Lung (tissue), 12 donors: Measurements from ENCODE around the gene SOX14. TPM values are rescaled to one million over a fixed set of nuclear protein-coding genes. Genes with fewer than 3 reads are reported as not detected.
A peak's percentile ranks its signal among the peaks of the same experiment; 100 is the strongest.

Source experiments
- ATAC-seq: fragments of 200-7000 bp; cut with Tn5 transposase; one replicate; pipeline ENCODE4 v1.9.1; 2020; ENCODE audit warnings: moderate number of reproducible peaks; ENCODE audit not compliant: insufficient read depth, low FRiP score
- DNase-seq, 3 donors: peaks; one replicate each; pipeline ENCODE4 v3.0.0-alpha.2; 2013 to 2017
- H3K27ac ChIP-seq, 2 donors: one replicate each; pipeline ENCODE4 v1.5.1; 2013; ENCODE audit warnings: mild to moderate bottlenecking in 2 of 2, moderate library complexity in 2 of 2, control low read depth in 1 of 2, inconsistent platforms in 1 of 2, low read depth in 1 of 2, low read length in 1 of 2
- H3K27me3 ChIP-seq, 3 donors: one replicate each; pipeline ENCODE4 v1.5.1; 2013; ENCODE audit warnings: low read length in 2 of 3; ENCODE audit not compliant: control insufficient read depth in 3 of 3, insufficient read depth in 3 of 3
- H3K36me3 ChIP-seq, 4 donors: one replicate each; pipeline ENCODE4 v1.5.1; 2013; ENCODE audit warnings: low read length in 4 of 4, mild to moderate bottlenecking in 1 of 4, moderate library complexity in 1 of 4; ENCODE audit not compliant: control insufficient read depth in 4 of 4, insufficient read depth in 4 of 4
- H3K4me1 ChIP-seq, 5 donors: one replicate each; pipeline ENCODE4 v1.5.1; 2013; ENCODE audit warnings: low read length in 5 of 5, mild to moderate bottlenecking in 2 of 5, moderate library complexity in 1 of 5; ENCODE audit not compliant: control insufficient read depth in 5 of 5, insufficient read depth in 5 of 5
- H3K4me3 ChIP-seq: one replicate; pipeline ENCODE4 v1.5.1; 2013; ENCODE audit warnings: mild to moderate bottlenecking, control low read depth, moderate library complexity
- H3K9ac ChIP-seq, 2 donors: one replicate each; pipeline ENCODE4 v1.5.1; 2013; ENCODE audit warnings: low read length in 2 of 2, control low read depth in 1 of 2; ENCODE audit not compliant: insufficient read depth in 1 of 2
- H3K9me3 ChIP-seq, 4 donors: one replicate each; pipeline ENCODE4 v1.5.1; 2013; ENCODE audit warnings: low read length in 3 of 4, mild to moderate bottlenecking in 1 of 4, moderate library complexity in 1 of 4; ENCODE audit not compliant: control insufficient read depth in 4 of 4, insufficient read depth in 3 of 4
- CTCF ChIP-seq: IDR thresholded peaks from 2 replicates; pipeline ENCODE4 v1.5.1; 2012; ENCODE audit warnings: mild to moderate bottlenecking; ENCODE audit errors: control extremely low read depth, extremely low read depth
- WGBS, 2 donors: extraction: QIAGEN DNeasy Blood & Tissue Kit; methylation state at CpG; one replicate each; pipeline ENCODE4 v1.1.7; 2013; 5-methylcytosine and 5-hydroxymethylcytosine counted together
- polyA plus RNA-seq, 2 donors: library from polyadenylated mRNA; stranded (reverse); fragments of 200-250 nt; gene quantifications; one replicate each; pipeline ENCODE4 v1.2.1, GENCODE V29; 2013
- total RNA-seq, 2 donors: library from RNA; depleted of rRNA in 1 of 2; stranded (reverse); fragments of >200 nt in 1 of 2; gene quantifications; one replicate each; pipeline ENCODE4 v1.2.1, GENCODE V29; 2014 to 2021
- donor health status: control.
- donor health status: control.
- donor health status: Bipolar disorder and iron deficiency.
- donor health status: healthy.
- donor health status: DM: yes; HTN: yes; CAD: no.

Gene SOX14
- total and polyA plus RNA-seq, 4 donors, result not detected

- Histone ChIP-seq H3K4me3 (no peak overlapping the region), H3K9ac (no peak overlapping the region), H3K9me3 (no peaks in the 10 kb centered on the region), H3K27ac (no peak overlapping the region), H3K4me1 (no peaks in the 10 kb centered on the region), H3K27me3 (peaks cover 0 to 5% (median 4%) of the 10 kb centered on the region in 3 donors), H3K36me3 (no peaks in the 10 kb centered on the region)
- TF ChIP-seq CTCF, result no peak
- no peak for DNase-seq
- 64 to 75% methylated on average over 5 of the region's 5 CpGs for WGBS, 2 donors
- no peak for ATAC-seq
Observed at GRCh38 chr3:137789236-137789635, 25.1 kb downstream of the SOX14 start.

- no peak for TF ChIP-seq CTCF
- Histone ChIP-seq H3K4me3 (no peak overlapping the region), H3K9me3 (no peaks in the 10 kb centered on the region), H3K36me3 (no peaks in the 10 kb centered on the region), H3K4me1 (no peaks in the 10 kb centered on the region), H3K27me3 (peaks cover 0 to 5% (median 0%) of the 10 kb centered on the region in 3 donors), H3K9ac (no peak overlapping the region), H3K27ac (no peak overlapping the region)
- peak; percentile 27 for ATAC-seq
- WGBS, 2 donors, result 6 to 9% methylated on average over 3 of the region's 3 CpGs
- peak; percentile 11 to 29 (median 20) for DNase-seq
Observed at GRCh38 chr3:137792626-137793271, 28.6 kb downstream of the SOX14 start.

GRCh38 chr3:137796993-137797392 is 32.9 kb downstream of the SOX14 start:
- Histone ChIP-seq H3K9me3 (peaks cover 0 to 4% (median 0%) of the 10 kb centered on the region in 4 donors), H3K4me3 (no peak overlapping the region), H3K36me3 (no peaks in the 10 kb centered on the region), H3K4me1 (no peaks in the 10 kb centered on the region), H3K9ac (no peak overlapping the region), H3K27me3 (no peaks in the 10 kb centered on the region), H3K27ac (no peak overlapping the region)
- WGBS, 2 donors, result 70 to 90% methylated on average over 3 of the region's 3 CpGs
- no peak for ATAC-seq
- DNase-seq, result no peak
- no peak for TF ChIP-seq CTCF

GRCh38 chr3:137803215-137803614 is 39.1 kb downstream of the SOX14 start:
- no peak overlapping the region for H3K4me3 ChIP-seq
- H3K36me3 ChIP-seq, result no peaks in the 10 kb centered on the region
- H3K9me3 ChIP-seq, result peaks cover 0 to 4% (median 2%) of the 10 kb centered on the region in 4 donors
- ATAC-seq (no peak), DNase-seq (no peak)
- 77 to 81% methylated on average over 1 of the region's 1 CpG for WGBS, 2 donors
- no peaks in the 10 kb centered on the region for H3K27me3 ChIP-seq
- H3K9ac ChIP-seq, result no peak overlapping the region
- no peak for TF ChIP-seq CTCF
- no peaks in the 10 kb centered on the region for H3K4me1 ChIP-seq
- H3K27ac ChIP-seq, result no peak overlapping the region
